Measurements from ENCODE around the gene KRT79. TPM values are rescaled to one million over a fixed set of nuclear protein-coding genes. Genes with fewer than 3 reads are reported as not detected.

Gene KRT79
- total and polyA plus RNA-seq, 4 donors: 0.02 to 1.5 (median 0.12) TPM; not detected in 1

DNA sequence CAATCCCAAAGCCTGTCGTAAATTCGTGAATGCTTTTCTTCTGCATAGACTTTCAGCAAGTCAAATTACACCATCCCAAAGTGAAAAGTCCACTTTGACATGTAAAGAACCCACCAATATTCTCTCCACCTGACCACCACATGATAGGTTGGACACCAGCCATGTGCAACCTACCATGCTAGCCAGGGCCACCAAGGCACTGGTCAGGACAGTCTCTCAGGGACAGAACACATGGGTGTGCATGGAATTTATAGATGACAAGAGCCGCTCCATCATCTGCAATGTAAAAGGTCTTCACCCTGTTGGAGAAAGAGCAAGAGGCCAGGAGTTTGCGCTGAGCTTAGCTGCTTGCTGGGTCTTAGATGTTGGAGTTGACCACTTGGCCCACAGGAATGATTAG is 51.6 kb downstream of the KRT79 start:
- DNase-seq (no peak), ATAC-seq (ENCODE audit: insufficient read depth, low FRiP score) (no peak)
- Histone ChIP-seq H3K4me3 (no peak overlapping the region), H3K9me3 (ENCODE audit: control insufficient read depth in 4 of 4, insufficient read depth in 3 of 4, low read length in 3 of 4) (peaks cover 0 to 1% (median 0%) of the 10 kb centered on the region in 4 donors), H3K4me1 (ENCODE audit: control insufficient read depth in 5 of 5, insufficient read depth in 5 of 5, low read length in 5 of 5) (no peaks in the 10 kb centered on the region), H3K27ac (ENCODE audit: low read depth in 1 of 2, low read length in 1 of 2) (no peak overlapping the region), H3K9ac (ENCODE audit: insufficient read depth in 1 of 2, low read length in 2 of 2) (no peak overlapping the region), H3K27me3 (ENCODE audit: control insufficient read depth in 3 of 3, insufficient read depth in 3 of 3, low read length in 2 of 3) (peaks cover 0 to 53% (median 0%) of the 10 kb centered on the region in 3 donors), H3K36me3 (ENCODE audit: control insufficient read depth in 4 of 4, insufficient read depth in 4 of 4, low read length in 4 of 4) (no peaks in the 10 kb centered on the region)
- no peak for TF ChIP-seq CTCF (IDR thresholded peaks at IDR 0.05; ENCODE audit: control extremely low read depth, extremely low read depth)
- 93 to 95% methylated on average over 4 of the region's 4 CpGs for WGBS, 2 donors

DNA sequence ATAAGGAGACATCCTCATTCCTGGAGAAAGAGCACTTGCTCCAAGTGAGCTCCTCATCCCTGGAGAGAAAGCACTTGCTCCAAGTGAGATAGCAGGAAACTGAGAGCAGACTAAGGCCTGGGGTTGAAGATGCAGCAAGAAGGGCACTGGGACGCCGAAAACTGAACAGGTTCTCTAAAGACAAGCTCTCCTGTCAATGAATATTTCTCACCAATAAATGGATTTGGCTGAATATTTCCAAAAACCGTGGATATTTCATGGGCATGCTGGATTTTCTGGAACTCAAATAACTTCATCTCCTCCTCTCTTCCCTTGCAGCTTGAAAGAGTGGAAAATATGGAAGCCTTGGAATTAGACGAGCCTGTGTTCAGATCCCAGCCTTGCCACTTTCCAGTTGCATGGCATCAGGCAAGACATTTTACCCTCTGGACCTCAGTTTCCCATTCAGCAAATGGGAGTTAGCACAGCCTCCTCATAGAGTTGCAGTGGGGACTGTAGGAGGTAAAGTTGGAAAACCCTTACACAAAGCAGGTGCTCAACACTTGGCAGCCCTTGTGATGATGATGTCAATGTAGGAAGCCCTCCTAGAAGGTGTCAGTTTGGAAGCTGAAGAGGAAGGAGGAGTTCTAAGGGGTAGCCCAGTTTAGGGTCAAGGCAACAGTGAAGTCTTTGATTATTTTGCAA is 52.6 kb downstream of the KRT79 start:
- 79 to 87% methylated on average over 4 of the region's 4 CpGs for WGBS, 2 donors
- no peak overlapping the region for H3K4me3 ChIP-seq
- H3K9me3 ChIP-seq (ENCODE audit: control insufficient read depth in 4 of 4, insufficient read depth in 3 of 4, low read length in 3 of 4): peaks cover 0 to 1% (median 0%) of the 10 kb centered on the region in 4 donors
- ATAC-seq (ENCODE audit: insufficient read depth, low FRiP score) (no peak), DNase-seq (no peak)
- no peak overlapping the region for H3K27ac ChIP-seq (ENCODE audit: low read depth in 1 of 2, low read length in 1 of 2)
- no peak overlapping the region for H3K9ac ChIP-seq (ENCODE audit: insufficient read depth in 1 of 2, low read length in 2 of 2)
- H3K36me3 ChIP-seq (ENCODE audit: control insufficient read depth in 4 of 4, insufficient read depth in 4 of 4, low read length in 4 of 4): no peaks in the 10 kb centered on the region
- H3K4me1 ChIP-seq (ENCODE audit: control insufficient read depth in 5 of 5, insufficient read depth in 5 of 5, low read length in 5 of 5): no peaks in the 10 kb centered on the region
- TF ChIP-seq CTCF (IDR thresholded peaks at IDR 0.05; ENCODE audit: control extremely low read depth, extremely low read depth): no peak
- peaks cover 0 to 53% (median 0%) of the 10 kb centered on the region in 3 donors for H3K27me3 ChIP-seq (ENCODE audit: control insufficient read depth in 3 of 3, insufficient read depth in 3 of 3, low read length in 2 of 3)

DNA sequence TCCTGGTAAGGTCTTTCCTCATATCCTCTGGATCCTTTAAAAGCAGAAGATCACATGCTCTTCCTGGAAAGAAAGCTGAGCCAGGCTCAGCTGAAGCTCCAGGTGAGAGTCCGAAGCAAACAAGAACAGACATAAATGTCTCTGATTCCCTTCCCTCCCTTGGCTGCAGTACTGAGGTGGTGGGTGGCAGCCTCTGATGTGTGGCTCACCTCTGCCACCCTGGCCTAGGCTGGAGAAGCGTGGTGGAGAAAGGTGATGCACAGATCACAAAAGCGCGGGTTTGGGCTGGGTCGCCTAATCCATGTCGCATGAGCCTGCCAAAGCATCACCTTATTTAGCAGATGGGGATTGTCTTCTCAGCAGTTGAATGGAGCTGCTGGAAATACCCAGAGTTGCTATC is 54.2 kb downstream of the KRT79 start:
- H3K4me3 ChIP-seq: no peak overlapping the region
- H3K4me1 ChIP-seq (ENCODE audit: control insufficient read depth in 5 of 5, insufficient read depth in 5 of 5, low read length in 5 of 5): no peaks in the 10 kb centered on the region
- 91% methylated on average over 6 of the region's 6 CpGs for WGBS, 2 donors
- ATAC-seq (ENCODE audit: insufficient read depth, low FRiP score) (no peak), DNase-seq (no peak)
- H3K36me3 ChIP-seq (ENCODE audit: control insufficient read depth in 4 of 4, insufficient read depth in 4 of 4, low read length in 4 of 4): no peaks in the 10 kb centered on the region
- H3K27me3 ChIP-seq (ENCODE audit: control insufficient read depth in 3 of 3, insufficient read depth in 3 of 3, low read length in 2 of 3): peaks cover 0 to 48% (median 0%) of the 10 kb centered on the region in 3 donors
- TF ChIP-seq CTCF (IDR thresholded peaks at IDR 0.05; ENCODE audit: control extremely low read depth, extremely low read depth): no peak
- H3K9ac ChIP-seq (ENCODE audit: insufficient read depth in 1 of 2, low read length in 2 of 2): no peak overlapping the region
- H3K27ac ChIP-seq (ENCODE audit: low read depth in 1 of 2, low read length in 1 of 2): no peak overlapping the region
- H3K9me3 ChIP-seq (ENCODE audit: control insufficient read depth in 4 of 4, insufficient read depth in 3 of 4, low read length in 3 of 4): peaks cover 0 to 1% (median 0%) of the 10 kb centered on the region in 4 donors

Data from lung (tissue), 12 donors.